GM19463 (cell line): ENCODE results near the gene PRKCSH.
"Not testable (repeated sequence)": the region's sequence is repeated elsewhere in the genome, so short reads cannot be mapped to it uniquely, and the experiment has no call there.

Experiments used
- ATAC-seq: cut with Tn5 transposase; IDR thresholded peaks from one replicate; pipeline ENCODE4 v1.9.1; 2021; ENCODE audit warnings: mild to moderate bottlenecking, moderate library complexity; ENCODE audit not compliant: unreplicated experiment

PRKCSH gene, protein sequence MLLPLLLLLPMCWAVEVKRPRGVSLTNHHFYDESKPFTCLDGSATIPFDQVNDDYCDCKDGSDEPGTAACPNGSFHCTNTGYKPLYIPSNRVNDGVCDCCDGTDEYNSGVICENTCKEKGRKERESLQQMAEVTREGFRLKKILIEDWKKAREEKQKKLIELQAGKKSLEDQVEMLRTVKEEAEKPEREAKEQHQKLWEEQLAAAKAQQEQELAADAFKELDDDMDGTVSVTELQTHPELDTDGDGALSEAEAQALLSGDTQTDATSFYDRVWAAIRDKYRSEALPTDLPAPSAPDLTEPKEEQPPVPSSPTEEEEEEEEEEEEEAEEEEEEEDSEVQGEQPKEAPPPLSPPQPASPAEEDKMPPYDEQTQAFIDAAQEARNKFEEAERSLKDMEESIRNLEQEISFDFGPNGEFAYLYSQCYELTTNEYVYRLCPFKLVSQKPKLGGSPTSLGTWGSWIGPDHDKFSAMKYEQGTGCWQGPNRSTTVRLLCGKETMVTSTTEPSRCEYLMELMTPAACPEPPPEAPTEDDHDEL

DNA sequence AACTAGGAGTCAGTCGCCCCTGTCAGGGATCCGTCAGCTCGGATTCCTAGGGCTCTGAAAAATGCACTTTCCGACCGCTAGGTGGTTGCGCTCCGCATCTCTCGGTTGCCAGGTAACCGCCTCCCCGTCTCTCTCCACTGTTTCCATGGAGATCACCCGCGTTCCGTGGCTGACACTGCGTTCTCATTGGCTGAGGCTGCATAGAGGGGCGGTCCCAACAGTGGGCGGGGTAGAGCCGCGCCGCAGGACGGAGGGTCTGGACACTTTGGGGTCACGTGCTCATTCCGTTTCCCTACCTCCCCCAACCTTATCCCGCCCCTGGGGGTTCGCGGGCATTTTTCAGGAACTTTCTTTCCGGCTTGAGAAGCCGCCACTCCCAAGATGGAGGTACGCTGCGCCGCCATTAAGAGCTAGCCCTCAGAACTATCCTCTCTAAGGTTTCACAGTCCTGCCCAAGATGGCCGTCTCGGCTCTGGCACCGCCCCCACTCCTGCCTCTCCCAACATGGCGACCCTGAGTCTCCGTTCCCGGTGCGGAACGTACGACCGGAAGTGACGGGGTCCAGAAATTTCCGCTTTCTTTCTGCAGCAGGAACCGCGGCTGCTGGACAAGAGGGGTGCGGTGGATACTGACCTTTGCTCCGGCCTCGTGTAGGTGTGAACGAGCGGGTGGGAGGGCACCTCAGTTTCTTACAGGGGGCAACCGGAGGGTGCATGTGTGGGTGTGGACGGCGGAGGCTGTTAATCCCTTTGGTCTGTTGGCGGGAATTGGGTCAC is at the start of gene PRKCSH, which contains the start of gene ODAD3:
Gene PRKCSH, plus strand, starts transcription at position 579 of the 776 bp plus-strand sequence. CDS start 483 bp downstream, outside the sequence.
Gene ODAD3, minus strand, starts transcription at position 65 of the 776 bp plus-strand sequence. CDS start 105 bp downstream, outside the sequence.
- peak; percentile 90 for ATAC-seq

GRCh38 chr19:11387162-11388034 is 48.0 kb upstream of the PRKCSH start:
- no peak for ATAC-seq

- no peak for ATAC-seq
These were observed 45.1 kb upstream of the PRKCSH start for GRCh38 chr19:11390359-11390758.

GRCh38 chr19:11390933-11391680 is 44.3 kb upstream of the PRKCSH start:
- no peak for ATAC-seq

DNA sequence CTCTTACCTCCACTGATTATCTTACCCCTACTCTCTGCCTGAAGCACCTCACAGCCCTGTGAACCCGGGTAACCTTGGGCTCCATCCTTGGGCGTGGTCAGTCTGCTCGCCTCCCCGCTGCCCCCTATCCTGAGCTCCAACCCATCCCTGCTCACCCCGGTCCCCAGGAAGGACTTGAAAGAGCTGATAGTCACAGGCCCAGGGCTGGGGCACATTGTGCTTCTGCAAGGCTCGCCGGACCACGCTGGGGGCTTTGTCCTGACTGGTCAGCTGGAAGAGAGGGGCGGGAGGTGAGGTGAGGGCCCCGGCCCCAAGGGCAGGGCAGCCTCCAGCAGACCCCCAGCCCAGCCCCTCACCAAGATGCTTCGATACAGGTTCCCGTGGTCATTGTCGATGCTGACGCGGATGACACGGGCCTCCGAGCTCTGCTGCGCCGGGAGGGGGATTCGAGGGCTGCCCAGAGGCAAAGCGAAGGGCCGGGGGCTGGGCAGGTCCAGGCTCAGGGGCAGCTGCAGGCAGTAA is 38.3 kb upstream of the PRKCSH start:
- ATAC-seq: no peak

GRCh38 chr19:11399667-11400066 is 35.8 kb upstream of the PRKCSH start:
- ATAC-seq: no peak

- no peak for ATAC-seq
These were observed 34.6 kb upstream of the PRKCSH start for GRCh38 chr19:11400798-11401197.

- ATAC-seq: no peak
These were observed 33.5 kb upstream of the PRKCSH start for GRCh38 chr19:11401808-11402543.

- ATAC-seq: no peak
These were observed 30.7 kb upstream of the PRKCSH start for GRCh38 chr19:11404588-11405222.

DNA sequence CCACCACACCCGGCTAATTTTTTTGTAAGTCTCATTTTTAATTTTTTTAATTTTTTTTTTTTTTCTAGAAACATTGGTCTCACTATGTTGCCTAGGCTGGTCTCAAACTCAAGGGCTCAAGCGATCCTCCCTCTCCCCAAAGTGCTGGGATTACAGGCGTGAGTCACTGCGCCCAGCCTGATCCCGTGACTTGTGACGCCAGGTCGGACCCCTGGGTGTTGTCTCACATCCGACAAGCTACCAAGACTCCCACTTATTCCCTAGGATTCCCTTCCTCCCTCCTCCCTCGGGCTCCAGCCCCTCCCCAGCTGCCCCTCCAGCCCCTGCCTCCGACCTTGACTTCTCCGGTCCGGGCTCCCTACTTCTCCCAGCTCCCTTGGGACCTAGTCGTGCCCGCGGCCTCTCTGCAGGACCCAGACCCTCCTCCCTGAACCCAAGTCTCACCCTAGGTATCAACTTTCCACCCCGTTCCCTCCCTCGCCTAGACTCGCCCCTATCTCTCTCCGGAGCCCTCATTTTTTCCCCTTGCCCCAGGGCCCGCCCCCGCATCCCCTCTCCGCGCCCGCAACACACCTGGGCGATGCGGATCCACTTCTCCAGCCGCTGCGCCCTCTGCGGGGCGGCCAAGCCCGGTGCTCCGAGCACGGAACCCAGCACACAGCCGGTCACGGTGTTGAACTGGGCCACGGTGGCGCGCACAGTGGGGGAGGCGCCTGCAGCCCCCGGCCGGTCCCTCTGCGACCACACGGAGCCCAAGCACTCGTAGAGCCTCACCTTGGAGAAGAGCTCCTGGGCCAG is 29.4 kb upstream of the PRKCSH start:
- no peak for ATAC-seq

GRCh38 chr19:11406703-11407236 is 28.7 kb upstream of the PRKCSH start:
- ATAC-seq: not testable (repeated sequence)

DNA sequence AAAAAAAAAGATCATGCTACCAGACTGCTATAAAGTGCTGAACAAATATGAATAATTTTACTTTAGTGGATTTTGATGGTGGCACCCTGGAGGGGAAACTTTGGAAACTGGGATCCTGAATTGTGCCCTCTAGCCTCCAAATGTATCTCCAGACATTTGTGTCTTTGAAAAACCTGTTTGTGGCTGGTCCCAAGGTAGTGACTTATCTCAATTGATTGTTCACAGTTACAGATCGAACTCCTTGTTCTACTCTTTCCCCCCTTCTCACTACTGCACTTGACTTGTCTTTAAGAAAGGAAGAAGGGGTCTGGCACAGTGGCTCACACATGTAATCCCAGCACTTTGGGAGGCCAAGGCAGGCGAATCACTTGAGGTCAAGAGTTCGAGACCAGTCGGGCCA is 26.8 kb upstream of the PRKCSH start:
- ATAC-seq: no peak

DNA sequence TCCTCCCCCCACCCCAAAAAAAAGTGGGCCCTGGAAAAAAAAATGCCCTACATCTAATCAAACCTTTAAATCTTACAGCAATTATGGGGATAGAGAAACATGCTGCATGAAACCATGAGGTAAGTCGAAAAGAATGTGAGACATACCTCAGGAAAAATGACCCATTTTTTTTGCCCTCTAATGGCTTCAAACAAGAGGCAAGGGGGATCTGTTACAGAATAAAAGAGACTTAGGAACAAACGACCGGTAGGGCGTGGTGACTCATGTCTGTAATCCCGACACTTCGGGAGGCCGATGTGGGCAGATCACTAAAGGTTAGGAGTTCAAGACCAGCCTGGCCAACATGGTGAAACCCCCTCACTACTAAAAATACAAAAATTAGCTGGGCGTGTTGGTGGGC is 24.8 kb upstream of the PRKCSH start:
- no peak for ATAC-seq

- ATAC-seq: no peak
These were observed 20.9 kb upstream of the PRKCSH start for GRCh38 chr19:11414544-11414943.

DNA sequence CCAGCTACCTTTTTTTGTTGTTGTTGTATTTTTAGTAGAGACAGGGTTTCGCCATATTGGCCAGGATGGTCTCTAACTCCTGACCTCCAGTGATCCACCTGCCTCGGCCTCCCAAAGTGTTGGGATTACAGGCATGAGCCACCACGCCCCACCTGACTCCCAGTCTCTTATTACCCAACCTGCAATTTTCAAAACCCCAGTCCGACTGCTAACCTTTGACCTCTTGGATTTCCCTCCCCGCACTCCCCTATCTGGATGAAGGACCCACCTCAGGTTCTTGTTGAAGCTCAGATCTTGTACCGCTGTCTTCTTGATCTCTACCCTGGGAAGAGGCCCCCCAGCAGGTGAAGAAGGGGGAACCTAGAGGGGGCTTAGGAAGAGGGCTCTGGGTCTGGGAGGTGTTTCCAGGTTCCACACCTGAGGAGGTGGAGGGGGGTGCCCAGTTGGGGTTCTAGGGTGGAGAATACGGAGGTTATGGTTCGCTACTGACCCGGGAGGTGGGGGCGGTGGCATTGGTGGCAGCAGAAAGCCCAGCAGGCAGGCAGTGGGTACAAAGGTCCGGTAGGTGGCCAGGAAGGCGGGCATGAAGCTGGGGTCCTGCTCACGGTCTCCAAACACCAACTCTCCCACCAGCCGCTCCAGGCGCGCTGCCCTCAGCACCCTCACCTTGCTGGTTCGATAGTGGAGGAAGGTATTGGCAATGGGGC is 18.9 kb upstream of the PRKCSH start:
- ATAC-seq: no peak

DNA sequence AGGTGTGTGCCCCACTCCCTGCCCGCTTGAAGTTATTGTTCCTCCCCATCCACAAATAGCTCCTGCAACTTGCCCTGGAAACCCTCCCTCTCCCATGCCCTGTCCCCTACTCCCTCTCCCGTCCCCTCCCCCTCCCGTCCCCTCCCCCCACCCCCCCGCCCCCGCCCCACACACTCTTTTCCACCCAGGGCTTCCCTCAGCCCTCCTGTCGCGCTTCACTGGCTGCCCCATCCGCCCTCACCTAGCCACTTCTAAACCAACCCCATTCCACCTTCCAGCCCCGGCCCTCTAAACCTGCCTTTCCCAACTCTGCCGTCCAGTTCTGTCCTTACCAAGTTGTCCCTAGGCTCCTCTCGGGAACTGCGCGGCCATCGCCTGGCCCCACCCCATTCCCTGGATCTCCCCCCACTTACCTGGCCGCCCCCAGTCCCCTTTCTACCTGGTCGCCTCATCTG is 17.3 kb upstream of the PRKCSH start:
- ATAC-seq: no peak
